ENCODE measurements around the gene DHRSX.
"Not testable (repeated sequence)": the region's sequence is repeated elsewhere in the genome, so short reads cannot be mapped to it uniquely, and the experiment has no call there.

DHRSX gene

GRCh38 chrX:2389731-2390130, 111.0 kb downstream of the DHRSX start:
- not testable (repeated sequence) for DNase-seq

- no peak for DNase-seq
Observed at GRCh38 chrX:2389324-2389723, 111.5 kb downstream of the DHRSX start.

- no peak for DNase-seq
Observed at GRCh38 chrX:2388669-2389068, 112.1 kb downstream of the DHRSX start.

GRCh38 chrX:2387614-2388239, 113.0 kb downstream of the DHRSX start:
- no peak for DNase-seq

- DNase-seq, result no peak
Observed at GRCh38 chrX:2385224-2385623, 115.6 kb downstream of the DHRSX start.

- no peak for DNase-seq
Observed at GRCh38 chrX:2384486-2384885, 116.3 kb downstream of the DHRSX start.

- DNase-seq, result no peak
Observed at GRCh38 chrX:2383735-2384134, 117.0 kb downstream of the DHRSX start.

GRCh38 chrX:2383144-2383543, 117.6 kb downstream of the DHRSX start:
- no peak for DNase-seq

- not testable (repeated sequence) for DNase-seq
Observed at GRCh38 chrX:2382433-2383048, 118.2 kb downstream of the DHRSX start.

GRCh38 chrX:2376166-2376565, 124.6 kb downstream of the DHRSX start:
- DNase-seq, result no peak

- no peak for DNase-seq
Observed at GRCh38 chrX:2374086-2374485, 126.7 kb downstream of the DHRSX start.

GRCh38 chrX:2373615-2374014, 127.2 kb downstream of the DHRSX start:
- no peak for DNase-seq

- DNase-seq, result no peak
Observed at GRCh38 chrX:2371026-2371711, 129.6 kb downstream of the DHRSX start.

GRCh38 chrX:2370456-2370855, 130.3 kb downstream of the DHRSX start:
- no peak for DNase-seq

GRCh38 chrX:2369206-2369605, 131.6 kb downstream of the DHRSX start:
- no peak for DNase-seq

- DNase-seq, result no peak
Observed at GRCh38 chrX:2360731-2361130, 140.0 kb downstream of the DHRSX start.

GRCh38 chrX:2359522-2359921, 141.3 kb downstream of the DHRSX start:
- DNase-seq, result not testable (repeated sequence)

- DNase-seq, result peak; percentile 35
Observed at GRCh38 chrX:2351999-2352995, 148.5 kb downstream of the DHRSX start.

GRCh38 chrX:2351321-2351720, 149.5 kb downstream of the DHRSX start:
- DNase-seq, result no peak

GRCh38 chrX:2350703-2351102, 150.1 kb downstream of the DHRSX start:
- not testable (repeated sequence) for DNase-seq

GRCh38 chrX:2350036-2350435, 150.7 kb downstream of the DHRSX start:
- DNase-seq, result not testable (repeated sequence)

GRCh38 chrX:2348211-2348610, 152.6 kb downstream of the DHRSX start:
- DNase-seq, result no peak

- DNase-seq, result no peak
Observed at GRCh38 chrX:2346158-2346557, 154.6 kb downstream of the DHRSX start.
